HG03342 (cell line): Measurements from ENCODE around the gene TAB3.

ENCODE experiments used
- ATAC-seq: cut with Tn5 transposase; IDR thresholded peaks from one replicate; pipeline ENCODE4 v1.9.1; 2021; ENCODE audit warnings: mild to moderate bottlenecking, moderate library complexity; ENCODE audit not compliant: unreplicated experiment

TAB3 gene

DNA sequence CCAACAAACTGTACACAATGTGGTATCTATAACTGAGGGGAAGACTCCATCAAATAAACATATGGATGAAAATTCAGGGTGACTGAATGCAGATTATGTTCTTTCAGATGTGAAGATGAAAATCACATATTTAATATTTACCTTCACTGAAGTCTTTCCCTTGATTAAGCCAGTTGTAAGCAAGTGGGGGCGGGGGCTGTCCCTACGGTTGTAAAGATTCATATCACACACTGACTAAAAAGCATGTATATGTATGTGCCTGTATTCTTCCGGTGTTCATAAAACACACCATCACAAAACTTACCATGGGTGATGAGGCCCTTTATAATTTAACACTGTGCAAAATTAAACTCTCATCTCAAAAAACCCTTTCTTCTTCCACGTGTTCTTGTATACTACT, 1.3 kb downstream of the TAB3 start:
- no peak for ATAC-seq

DNA sequence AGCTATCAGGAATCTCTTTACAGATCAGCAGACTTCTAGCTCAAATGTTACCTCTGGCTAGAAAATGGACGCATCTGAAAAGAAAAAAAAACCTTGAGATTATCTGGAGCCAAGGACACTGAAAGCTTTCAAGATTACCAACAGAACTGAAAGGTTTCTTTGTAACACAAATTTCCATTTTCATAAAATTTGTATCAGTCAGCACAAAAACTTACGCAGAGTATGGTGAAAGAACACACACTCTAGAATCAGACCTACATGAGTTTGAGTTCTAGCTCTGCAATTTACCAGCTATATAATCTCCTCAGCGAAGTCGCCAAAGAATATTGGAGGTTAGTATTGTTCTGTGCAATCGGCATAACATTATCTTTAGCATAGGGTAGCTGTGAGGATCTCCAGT, 1.8 kb downstream of the TAB3 start:
- no peak for ATAC-seq

DNA sequence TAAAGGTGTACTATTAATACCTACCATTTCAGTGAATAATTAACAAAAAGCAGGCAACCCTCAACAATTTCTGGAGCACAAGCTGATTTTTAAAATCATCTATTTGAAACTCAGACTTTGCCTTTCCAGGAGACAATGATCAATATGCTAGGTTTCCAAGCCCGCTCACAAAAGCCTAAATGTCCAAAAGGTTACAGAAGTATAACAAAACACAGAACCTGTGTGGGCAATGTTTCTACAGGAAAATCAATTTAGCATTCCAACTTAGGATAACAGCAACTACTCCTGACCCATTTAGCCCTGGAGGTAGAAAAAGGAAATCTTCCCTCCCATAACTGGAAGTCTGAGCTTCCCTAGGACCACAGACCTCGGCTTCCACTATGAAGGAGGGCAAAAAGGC, 3.9 kb downstream of the TAB3 start:
- ATAC-seq = no peak

DNA sequence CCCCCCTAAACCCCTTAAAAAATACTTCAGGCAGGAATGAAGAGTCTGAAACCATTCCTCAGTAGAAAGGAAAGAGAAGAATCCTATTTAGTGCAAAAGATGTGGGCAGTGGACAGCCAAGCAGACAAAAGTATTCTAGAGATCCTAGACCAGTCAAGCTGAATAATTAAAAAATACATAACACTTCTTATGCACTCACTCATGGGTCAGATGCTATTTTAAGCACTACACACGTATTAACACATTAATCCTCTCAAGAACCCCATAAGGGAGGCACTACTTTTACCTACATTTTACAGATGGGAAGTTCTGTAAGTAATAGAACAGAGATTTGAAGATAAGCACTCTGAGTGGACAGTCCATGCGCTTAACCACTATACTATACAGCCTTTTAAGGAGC, 5.9 kb downstream of the TAB3 start:
- ATAC-seq = no peak

DNA sequence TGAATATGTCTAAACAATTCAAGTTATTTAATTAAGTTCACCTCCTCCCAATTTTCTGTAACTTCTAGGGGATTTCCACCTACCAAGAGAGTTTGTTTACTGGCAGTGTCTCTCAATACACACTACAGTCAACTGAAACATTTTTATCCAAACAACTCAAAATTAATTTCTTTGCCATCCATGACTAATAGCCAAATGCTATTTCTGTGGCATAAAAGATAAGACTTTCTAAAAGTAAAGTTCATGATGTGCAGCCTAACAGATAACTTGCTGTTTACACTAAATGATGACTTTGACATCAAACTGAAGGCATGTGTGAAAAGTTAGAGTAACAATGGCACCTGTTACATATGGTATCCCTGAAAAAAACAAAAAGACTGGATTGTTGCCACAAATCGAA, 7.3 kb downstream of the TAB3 start:
- ATAC-seq = no peak

DNA sequence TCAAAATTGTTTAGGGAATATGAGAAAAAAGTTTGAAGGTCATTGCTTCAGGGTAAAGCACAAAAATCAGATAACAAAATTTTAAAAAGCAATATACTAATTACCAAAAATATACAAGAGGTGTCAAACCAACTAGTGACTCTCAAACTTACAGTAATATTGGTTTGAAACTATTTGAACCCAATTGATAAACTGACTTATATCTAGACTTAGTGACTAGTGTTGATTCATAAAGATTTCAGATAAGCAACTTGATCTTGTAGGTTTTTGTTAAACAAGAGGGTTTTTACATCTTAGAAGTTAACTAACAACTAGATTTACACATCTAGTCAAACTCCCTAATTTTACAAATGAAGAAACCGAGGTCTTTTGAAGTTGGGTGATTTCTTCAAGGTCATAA, 7.7 kb downstream of the TAB3 start:
- no peak for ATAC-seq

DNA sequence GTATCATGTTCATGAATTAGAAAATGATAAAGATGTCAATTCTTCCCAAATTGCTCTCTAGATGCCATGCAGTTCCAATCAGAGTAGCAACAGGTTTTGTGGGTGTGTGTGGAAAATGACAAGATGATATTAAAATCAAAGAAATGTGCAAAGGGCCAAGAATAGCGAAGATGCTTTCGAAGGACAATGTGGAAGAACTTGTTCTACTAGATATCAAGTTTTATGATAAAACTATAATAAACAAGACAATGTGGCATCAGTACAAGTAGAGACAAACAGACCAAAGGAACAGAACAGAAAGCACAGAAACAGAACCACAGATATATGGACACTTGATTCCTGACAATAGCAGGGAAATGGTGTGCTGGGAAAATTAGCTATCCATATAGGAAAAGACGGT, 9.0 kb downstream of the TAB3 start:
- no peak for ATAC-seq

DNA sequence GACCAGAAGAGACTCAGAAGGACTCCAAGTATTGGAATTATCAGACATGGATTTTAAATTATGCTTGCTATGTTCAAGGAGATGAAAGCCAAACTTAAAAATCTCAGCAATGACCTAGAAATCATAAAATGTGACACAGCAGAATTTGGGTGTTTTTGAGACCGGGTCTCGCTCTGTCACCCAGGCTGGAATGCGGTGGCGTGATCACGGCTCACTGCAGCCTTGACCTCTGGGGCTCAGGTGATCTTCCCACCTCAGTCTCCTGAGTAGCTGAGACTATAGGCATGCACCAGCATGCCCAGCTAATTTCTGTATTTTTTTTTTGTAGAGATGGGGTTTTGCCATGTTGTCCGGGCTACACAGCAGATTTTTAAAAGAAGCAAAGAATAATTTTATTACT, 12.7 kb downstream of the TAB3 start:
- no peak for ATAC-seq

DNA sequence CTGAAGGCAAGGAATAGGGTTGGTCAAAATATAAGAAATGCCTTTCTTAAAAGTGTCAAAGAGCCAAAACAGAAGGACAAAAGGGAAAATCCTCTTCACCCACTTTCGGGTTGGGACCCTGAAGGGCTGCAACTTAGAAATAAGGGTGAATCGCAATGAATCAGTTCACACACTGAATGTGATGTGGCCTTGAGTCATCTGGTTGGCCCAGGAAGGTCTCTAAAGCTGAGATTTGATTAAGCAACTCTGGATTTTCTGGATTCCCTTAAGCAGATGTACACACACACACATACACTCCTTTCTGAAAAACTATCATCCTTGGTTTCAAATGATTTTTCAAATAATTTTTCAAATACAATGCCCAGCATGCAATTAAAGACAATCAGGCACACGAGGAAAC, 13.1 kb downstream of the TAB3 start:
- no peak for ATAC-seq

DNA sequence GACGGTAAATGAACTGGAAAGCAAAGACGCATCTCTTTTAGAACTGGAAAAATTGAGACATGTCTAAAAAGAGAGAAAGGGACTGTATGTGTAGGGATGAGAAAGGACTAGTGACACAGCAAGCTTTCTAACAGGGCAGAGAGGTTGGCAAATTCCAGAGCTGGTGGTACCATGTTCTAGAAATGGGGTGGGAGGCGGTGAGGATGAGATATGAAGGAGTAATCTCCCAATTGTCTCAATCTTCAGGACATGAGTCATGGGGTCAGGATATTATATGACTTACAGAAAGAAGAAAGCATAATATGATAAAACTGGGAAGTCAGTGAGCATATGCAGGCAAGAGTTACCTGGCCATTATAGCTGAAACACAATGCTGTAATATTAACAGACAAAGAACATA, 14.2 kb downstream of the TAB3 start:
- ATAC-seq = no peak

DNA sequence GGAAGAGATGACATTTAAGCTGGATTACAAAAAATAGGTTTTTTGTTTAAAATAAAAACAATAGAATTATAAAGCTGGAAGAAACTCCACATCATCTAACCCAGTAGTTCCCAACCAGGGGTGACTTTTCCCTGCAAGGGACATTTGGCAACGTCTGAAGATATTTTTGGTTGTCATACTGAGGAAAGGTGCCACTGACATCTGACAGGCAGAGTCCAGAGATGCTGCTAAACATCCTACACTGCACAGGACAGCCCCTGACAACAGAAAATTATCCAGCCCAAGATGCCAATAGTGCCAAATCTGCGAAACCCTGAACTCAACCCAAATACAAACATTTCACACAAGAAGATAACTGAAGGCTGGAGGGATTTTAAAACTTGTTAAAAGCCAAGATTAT, 18.5 kb downstream of the TAB3 start:
- no peak for ATAC-seq

DNA sequence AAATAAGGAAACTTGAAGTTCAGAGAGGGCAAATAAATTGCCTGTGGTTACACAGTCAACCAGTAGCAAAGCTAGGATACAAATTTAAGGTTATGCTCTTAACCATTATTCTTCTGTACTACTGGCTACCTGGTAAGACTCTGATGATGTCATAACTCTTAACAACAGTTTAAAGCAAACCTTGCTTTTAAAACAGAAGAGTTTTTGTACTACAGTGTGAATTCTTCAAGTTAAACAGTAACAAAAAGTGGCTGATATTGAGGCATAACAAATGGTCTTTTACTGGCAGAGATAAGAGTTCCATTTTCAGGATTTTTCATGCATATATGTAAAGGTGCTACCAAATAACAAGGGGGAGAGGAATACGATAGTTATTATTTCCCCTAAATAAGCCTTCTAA, 23.4 kb downstream of the TAB3 start:
- ATAC-seq = no peak

DNA sequence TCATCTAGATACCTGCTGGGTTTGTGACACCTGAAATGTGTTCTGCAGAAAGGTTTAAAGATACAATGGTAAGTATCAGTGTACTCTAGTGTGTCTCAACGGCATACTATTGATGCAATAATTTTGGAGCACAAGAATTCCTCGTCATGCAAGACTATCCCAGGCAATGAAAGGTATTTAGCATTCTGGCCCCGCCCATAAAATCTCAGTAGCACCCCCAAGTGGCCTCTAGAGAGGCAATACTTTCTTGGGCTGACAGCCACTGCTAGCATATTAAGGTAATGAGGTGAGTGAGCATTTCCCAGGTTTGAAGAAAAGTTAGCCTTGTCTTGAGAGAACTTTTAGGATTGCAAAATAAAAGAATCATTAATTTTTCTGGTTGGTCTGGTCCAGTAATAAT, 24.0 kb downstream of the TAB3 start:
- ATAC-seq = no peak

DNA sequence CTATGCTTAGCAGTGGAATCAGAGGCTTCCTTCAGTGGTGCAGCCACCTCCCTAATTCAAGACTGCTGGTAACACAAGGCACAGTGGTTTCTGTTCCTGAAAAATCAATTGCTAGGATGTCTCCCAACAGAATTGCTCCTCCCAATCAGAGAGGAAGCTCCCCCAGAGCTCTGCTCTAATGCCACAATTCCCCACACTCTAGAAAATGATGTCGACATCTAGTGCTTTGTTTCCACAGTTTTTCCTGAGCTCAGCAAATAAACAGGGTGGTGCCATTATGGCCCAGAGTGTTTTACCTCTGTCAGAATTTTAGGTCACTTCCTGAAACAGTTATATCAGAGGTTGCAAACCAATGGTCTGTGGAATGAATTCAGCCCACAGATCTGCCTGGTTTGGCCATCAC, 24.7 kb downstream of the TAB3 start:
- ATAC-seq = no peak

DNA sequence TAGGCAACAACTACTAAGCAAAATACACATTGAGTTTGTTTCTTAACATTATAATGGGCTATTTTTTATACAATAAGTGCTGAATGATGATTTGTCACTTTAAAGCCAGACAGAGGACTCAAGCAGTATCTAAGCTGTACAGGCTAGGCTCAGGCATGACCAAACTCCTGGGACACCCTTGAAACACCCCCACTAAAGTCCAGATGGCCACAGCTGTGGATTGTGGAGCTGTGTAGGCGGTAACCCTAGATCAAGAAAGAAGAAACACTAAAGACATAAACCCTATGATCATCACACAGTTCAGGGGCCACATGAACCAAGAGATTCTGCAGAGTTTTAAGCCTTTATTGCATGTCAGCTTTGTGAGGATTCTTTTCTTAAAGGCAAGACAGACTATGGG, 25.1 kb downstream of the TAB3 start:
- no peak for ATAC-seq

DNA sequence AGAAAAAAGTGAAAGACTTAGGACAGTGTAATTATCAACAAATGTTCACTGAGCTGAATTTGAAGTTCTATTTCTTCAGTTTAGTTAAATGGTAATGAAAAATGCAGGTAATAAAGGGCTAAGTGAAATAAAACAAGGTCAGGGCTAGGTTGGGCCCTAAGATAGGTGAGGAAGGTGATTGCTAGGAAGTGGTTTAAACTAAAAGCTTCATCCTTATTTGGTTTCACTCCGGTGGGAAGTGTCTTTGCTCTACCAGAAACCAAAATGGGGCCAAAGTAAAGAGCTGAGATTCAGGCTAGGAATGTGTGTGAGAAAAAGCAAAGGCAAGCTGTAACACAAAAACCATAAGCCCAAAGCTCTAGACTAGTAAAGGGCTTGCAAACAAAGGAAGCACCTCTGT, 31.0 kb downstream of the TAB3 start:
- ATAC-seq = no peak

DNA sequence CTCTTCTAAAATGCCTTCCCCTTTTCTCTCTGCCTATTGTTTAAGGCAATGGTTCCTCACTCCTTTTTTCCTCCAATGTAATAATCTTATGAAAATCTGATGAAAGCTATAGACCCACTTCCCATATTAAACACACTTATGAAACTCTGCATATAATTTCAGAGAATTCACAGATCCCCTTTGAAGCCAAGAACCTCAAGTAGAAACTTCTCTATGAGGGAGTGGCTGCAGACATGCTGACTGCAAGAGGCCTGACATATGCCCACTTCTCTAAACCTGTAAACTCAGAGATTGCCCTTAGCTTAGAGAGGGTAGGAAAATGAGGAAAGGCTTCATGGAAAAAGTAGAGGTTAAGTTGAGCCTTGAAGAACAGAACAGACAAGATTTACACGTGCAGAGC, 37.6 kb downstream of the TAB3 start:
- no peak for ATAC-seq

DNA sequence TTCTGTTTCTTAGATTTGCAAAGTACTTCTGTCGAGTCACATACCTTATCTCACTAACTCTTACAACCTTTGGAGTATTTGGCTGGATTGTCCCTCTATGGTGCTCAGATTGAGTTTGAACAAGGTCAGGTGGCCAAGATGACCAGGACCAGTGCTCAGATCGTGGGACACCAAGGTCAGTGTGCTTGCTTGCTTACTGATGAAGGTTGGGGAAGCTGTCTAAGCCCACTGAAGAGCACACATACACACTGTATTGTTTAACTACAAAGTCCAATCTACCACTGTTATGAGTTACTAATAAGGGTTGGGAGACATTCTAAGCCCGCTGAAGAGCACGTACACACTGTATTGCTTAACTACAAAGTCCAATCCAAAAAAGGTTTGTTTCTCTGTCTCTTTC, 53.7 kb downstream of the TAB3 start:
- no peak for ATAC-seq

DNA sequence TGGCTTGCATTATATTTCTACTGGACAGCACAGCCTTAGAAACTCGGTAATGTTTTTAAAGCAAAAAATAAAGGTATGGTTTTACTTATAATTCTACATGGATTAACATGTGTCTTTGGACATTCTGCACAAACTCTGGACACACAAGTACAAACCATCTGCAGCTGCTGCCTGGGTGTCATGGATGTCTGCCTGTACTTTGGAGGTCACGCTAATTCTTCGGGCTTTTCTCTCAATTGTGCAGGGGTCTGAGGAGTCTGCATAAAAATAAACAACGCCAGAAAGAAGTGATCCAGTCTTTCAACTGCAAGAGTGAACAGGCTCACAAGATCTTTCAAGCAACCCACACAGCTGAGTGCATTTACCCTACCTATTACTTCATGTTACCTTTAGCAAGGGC, 55.2 kb downstream of the TAB3 start:
- no peak for ATAC-seq

DNA sequence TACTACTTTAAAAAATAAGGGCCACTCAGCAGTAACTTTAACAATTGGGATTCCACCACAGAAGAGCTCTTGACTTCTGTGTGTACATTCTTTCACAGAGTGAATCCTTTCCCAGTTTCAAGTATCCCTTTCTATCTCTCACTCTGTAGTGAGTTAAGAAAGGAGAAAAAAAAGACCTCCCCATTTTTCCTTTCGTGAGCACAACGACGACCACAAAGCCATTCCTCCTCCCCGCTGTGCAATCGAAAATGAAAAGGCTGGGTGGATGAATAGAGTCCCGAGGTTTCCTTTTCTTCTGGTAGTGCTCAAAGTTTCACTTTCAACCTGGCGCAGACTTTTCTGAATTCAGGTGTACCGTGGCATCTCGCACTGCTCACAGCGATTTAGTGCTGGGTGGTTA, 58.0 kb downstream of the TAB3 start:
- no peak for ATAC-seq

DNA sequence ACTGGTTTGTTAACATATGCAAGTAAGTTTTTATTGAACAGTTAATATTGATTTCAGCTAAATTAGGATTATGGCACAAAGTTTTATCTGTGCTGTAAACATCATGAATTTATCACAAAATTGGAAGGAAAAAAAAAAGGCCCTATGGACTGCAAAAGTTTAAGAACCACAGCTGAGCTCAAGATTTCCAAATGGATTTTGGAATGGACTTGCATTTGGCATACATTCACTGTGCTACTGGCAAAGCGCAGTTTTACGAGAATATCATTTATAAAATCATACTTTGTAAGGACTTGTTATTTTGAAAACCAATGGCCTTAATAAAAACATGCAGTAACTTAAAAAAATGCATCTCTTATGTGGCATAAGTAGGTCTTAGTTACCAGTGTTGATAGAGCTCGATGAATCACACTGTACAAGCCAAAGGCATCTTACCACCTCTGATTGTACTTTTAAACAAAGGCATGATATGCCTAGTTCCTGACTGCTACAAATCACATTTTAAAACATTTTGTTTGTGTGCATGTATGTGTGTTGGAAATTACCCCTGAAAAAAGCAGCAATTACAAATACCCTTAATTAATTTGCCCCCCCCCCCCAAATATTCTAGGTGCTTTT, 58.6 kb downstream of the TAB3 start:
- ATAC-seq = no peak

DNA sequence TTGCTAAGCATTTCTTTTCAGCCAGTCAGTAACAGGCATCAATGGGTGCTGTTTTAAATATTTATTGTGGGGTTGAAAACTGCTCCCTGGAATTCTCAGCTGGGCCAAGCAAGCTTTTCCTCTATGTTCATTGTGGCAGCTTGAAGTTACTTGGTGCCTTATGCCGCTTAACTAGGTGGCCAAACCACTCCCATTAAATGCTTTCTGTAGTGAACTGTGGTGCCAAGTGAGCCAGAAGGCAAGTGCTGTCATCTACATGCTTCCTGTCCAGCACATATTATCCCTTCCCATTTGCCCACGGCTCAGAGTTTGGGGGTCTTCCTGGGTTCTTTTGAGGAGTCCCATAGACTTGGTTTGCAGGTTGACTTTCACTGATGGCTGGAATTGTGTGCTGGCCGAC, 64.8 kb downstream of the TAB3 start:
- no peak for ATAC-seq

DNA sequence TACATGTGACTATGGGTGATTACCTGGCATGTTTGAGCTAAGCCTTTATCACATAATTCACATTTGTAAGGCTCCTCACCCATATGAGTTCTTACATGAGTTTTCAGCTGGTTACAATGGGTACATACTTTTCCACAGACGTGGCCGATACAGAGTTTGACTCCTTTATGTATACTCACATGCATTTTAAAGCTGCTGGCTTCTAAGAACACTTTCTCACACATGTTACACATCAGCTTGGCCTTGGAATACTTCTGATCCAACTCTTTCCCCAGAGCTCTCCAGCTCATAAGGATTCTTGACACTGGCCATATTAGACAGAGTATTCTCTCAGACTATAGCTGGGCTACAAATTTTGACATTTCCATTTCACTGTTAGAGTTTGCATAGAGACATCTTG, 66.3 kb downstream of the TAB3 start:
- ATAC-seq = no peak
